A549 (cell line): ENCODE data around the gene UACA.

ENCODE experiments used
- BHLHE40 ChIP-seq: IDR thresholded peaks from 2 replicates; pipeline ENCODE4 v1.6.1; 2012; ENCODE audit warnings: low read depth, low read length, inconsistent platforms
- CEBPB ChIP-seq, 2 experiments: fragments of >200 bp in 1 of 2; sonication (Bioruptor Twin) in 1 of 2; formaldehyde crosslinking in 1 of 2; IDR thresholded peaks; 2 replicates each; pipeline ENCODE4 v1.6.1; 2012 to 2016
- GATA3 ChIP-seq: IDR thresholded peaks from 2 replicates; pipeline ENCODE4 v1.6.1; 2012; ENCODE audit warnings: borderline replicate concordance
- TF ChIP-seq, protein P1 (sequence below): IDR thresholded peaks from 2 replicates; pipeline ENCODE4 v1.6.1; 2012; ENCODE audit warnings: low read depth, borderline replicate concordance

DNA sequence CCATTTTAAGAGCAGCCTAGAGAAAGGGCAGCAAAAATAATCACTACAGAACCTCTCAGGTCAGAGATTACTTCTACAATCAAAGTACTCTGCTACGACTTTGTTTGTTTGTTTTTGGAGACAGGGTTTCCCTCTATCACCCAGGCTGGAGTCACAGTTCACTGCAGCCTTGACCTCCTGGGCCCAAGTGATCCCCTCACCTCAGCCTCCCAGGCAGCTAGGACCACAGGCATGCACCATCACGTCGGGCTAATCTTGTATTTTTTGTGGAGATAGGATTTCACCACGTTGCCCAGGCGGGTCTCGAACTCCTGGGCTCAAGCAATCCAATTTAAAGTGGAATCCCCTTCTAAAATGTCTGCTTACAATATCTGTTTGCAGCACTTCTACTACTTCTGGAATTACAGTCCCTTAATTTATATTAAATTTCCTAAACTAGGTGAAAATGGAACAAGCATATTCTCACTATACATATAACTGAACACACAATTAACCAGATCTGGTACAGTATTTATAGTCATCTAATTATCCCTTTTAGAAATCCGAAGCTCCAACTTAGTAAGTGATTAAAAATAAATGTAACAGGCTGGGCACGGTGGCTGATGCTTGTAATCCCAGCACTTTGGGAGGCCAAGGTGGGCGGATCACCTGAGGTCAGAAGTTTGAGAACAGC, 4.4 kb downstream of the UACA start:
- no peak for TF ChIP-seq BHLHE40
- TF ChIP-seq CEBPB (IDR thresholded peaks at IDR 0.05) = no peak
- no peak for TF ChIP-seq GATA3
- TF ChIP-seq, protein P1, sequence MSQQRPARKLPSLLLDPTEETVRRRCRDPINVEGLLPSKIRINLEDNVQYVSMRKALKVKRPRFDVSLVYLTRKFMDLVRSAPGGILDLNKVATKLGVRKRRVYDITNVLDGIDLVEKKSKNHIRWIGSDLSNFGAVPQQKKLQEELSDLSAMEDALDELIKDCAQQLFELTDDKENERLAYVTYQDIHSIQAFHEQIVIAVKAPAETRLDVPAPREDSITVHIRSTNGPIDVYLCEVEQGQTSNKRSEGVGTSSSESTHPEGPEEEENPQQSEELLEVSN = no peak
